Liver (tissue), 9 donors: ENCODE results near the gene GABBR2. TPM values are rescaled to one million over a fixed set of nuclear protein-coding genes. Genes with fewer than 3 reads are reported as not detected.

Experiments used
- DNase-seq: peaks from one replicate; pipeline ENCODE4 v3.0.0-alpha.2; 2017; ENCODE audit warnings: low spot score
- H3K27ac ChIP-seq, 2 donors: one replicate each; pipeline ENCODE4 v1.7.0; 2013; ENCODE audit warnings: inconsistent platforms in 2 of 2, low read length in 2 of 2, control low read depth in 1 of 2, low read depth in 1 of 2, mild to moderate bottlenecking in 1 of 2
- H3K27me3 ChIP-seq, 4 donors: one replicate each; pipeline versions ENCODE4 v1.6.1 to v1.7.0; 2013; ENCODE audit warnings: low read length in 3 of 4, inconsistent platforms in 1 of 4, mild to moderate bottlenecking in 1 of 4, moderate library complexity in 1 of 4; ENCODE audit not compliant: control insufficient read depth in 4 of 4, insufficient read depth in 4 of 4
- H3K36me3 ChIP-seq, 4 donors: one replicate each; pipeline versions ENCODE4 v1.6.1 to v1.7.0; 2013; ENCODE audit warnings: low read length in 3 of 4, mild to moderate bottlenecking in 3 of 4, low read depth in 1 of 4, moderate library complexity in 1 of 4; ENCODE audit not compliant: control insufficient read depth in 4 of 4, insufficient read depth in 3 of 4
- H3K4me1 ChIP-seq, 4 donors: one replicate each; pipeline versions ENCODE4 v1.6.1 to v1.7.0; 2013; ENCODE audit warnings: low read length in 3 of 4, mild to moderate bottlenecking in 3 of 4, moderate library complexity in 1 of 4; ENCODE audit not compliant: control insufficient read depth in 4 of 4, insufficient read depth in 4 of 4
- H3K4me3 ChIP-seq, 3 donors: one replicate each; pipeline versions ENCODE4 v1.6.1 to v1.7.0; 2013; ENCODE audit warnings: low read length in 3 of 3, control low read depth in 1 of 3, low read depth in 1 of 3, mild to moderate bottlenecking in 1 of 3
- H3K9ac ChIP-seq, 2 donors: one replicate each; pipeline ENCODE4 v1.7.0; 2013; ENCODE audit warnings: low read length in 2 of 2, mild to moderate bottlenecking in 2 of 2, moderate library complexity in 2 of 2, control low read depth in 1 of 2, low read depth in 1 of 2
- H3K9me3 ChIP-seq, 4 donors: one replicate each; pipeline versions ENCODE4 v1.6.1 to v1.7.0; 2013; ENCODE audit warnings: low read length in 3 of 4; ENCODE audit not compliant: control insufficient read depth in 4 of 4
- EGR1 ChIP-seq, 2 donors: IDR thresholded peaks; 2 replicates each; pipeline ENCODE4 v1.6.1; 2016 to 2018; ENCODE audit warnings: antibody characterized with exemption in 2 of 2, low read depth in 2 of 2
- FOXA1 ChIP-seq: IDR thresholded peaks from 2 replicates; pipeline ENCODE4 v1.6.1; 2016; ENCODE audit warnings: antibody characterized with exemption
- HNF4A ChIP-seq, 2 donors: conservative IDR thresholded peaks; 2 replicates each; pipeline ENCODE4 v1.6.1; 2016; ENCODE audit warnings: antibody characterized with exemption in 2 of 2, mild to moderate bottlenecking in 2 of 2
- HNF4G ChIP-seq: IDR thresholded peaks from 2 replicates; pipeline ENCODE4 v1.6.1; 2016; ENCODE audit warnings: antibody characterized with exemption
- JUND ChIP-seq, 2 donors: IDR thresholded peaks; 2 replicates each; pipeline ENCODE4 v1.6.1; 2016; ENCODE audit warnings: antibody characterized with exemption in 2 of 2
- NR2F2 ChIP-seq: IDR thresholded peaks from 2 replicates; pipeline ENCODE4 v1.6.1; 2016; ENCODE audit warnings: antibody characterized with exemption
- RXRA ChIP-seq, 2 donors: IDR thresholded peaks; 2 replicates each; pipeline ENCODE4 v1.6.1; 2017 to 2018; ENCODE audit warnings: antibody characterized with exemption in 2 of 2, mild to moderate bottlenecking in 1 of 2
- TAF1 ChIP-seq: conservative IDR thresholded peaks from 2 replicates; pipeline ENCODE4 v1.6.1; 2016; ENCODE audit warnings: antibody characterized with exemption, mild to moderate bottlenecking
- YY1 ChIP-seq: IDR thresholded peaks from 2 replicates; pipeline ENCODE4 v1.6.1; 2016; ENCODE audit warnings: antibody characterized with exemption, mild to moderate bottlenecking
- WGBS: extraction: QIAGEN DNeasy Blood & Tissue Kit; methylation state at CpG from one replicate; pipeline ENCODE4 v1.1.7; 2013; 5-methylcytosine and 5-hydroxymethylcytosine counted together
- polyA plus RNA-seq, 2 donors: library from polyadenylated mRNA; stranded (reverse) in 1 of 2; unstranded in 1 of 2; fragments of 200-250 nt in 1 of 2; fragments of >200 nt in 1 of 2; fragmentation: Nextera tagmentation in 1 of 2; extraction: Ambion mirVana in 1 of 2; gene quantifications; one replicate each; pipeline versions ENCODE4 v1.2.1 to v1.2.3, GENCODE V29; 2013 to 2015
- total RNA-seq, 2 donors: library from RNA; depleted of rRNA; stranded (reverse); fragments of >200 nt; gene quantifications; one replicate each; pipeline ENCODE4 v1.2.3, GENCODE V29; 2014
- TF ChIP-seq, protein P1 (sequence below): IDR thresholded peaks from 2 replicates; pipeline ENCODE4 v1.6.1; 2016; ENCODE audit warnings: antibody characterized with exemption
- TF ChIP-seq, protein P2 (sequence below): IDR thresholded peaks from 2 replicates; pipeline ENCODE4 v1.6.1; 2016; ENCODE audit warnings: antibody characterized with exemption
- TF ChIP-seq, protein P3 (sequence below): fragments of 150-350 bp; IDR thresholded peaks from 2 replicates; pipeline ENCODE4 v1.5.1; 2017; ENCODE audit warnings: improper control_type of control experiment, low read depth, low read length; ENCODE audit not compliant: missing input control
- TF ChIP-seq, protein P4 (sequence below): IDR thresholded peaks from 2 replicates; pipeline ENCODE4 v1.6.1; 2016; ENCODE audit warnings: antibody characterized with exemption
- donor health status: healthy.
- donor health status: healthy.
- donor health status: healthy.
- donor health status: healthy.
- donor health status: healthy.

Gene GABBR2
- total and polyA plus RNA-seq, 4 donors = 0.03 to 0.23 (median 0.08) TPM; not detected in 1

DNA sequence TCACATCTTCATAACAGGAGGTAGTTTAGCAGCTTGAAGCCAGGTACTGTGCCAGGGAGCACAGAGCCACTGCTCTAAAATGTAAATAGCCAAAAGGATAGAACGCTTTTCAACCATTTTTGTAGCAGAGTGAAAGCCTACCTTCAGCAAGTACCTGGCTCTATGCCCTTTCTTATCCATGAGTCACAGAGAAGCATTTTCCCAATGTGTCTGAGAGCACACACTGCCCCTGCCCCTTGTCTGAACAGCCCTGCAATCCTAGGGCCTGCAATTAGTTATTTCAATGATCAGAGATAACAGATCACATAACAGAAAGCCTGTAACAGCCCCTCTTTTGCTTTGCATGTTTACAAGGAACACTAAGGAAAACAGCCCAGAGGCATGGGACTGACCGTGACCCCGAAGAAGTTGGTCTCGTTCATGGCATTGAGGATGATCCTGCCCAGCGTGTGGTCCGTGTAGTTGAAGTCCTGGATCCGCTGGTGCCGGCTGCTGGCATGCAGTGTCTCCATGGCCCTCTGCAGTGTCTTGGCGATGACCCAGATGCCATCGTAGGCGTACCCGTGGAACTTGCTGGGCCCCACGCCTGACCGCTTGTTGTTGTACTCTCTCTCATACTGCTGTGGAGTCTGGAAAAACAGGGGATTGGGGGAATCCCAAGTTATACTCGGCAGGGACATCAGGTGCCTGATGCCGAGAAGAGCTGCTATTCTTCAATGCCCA lies 255.0 kb downstream of the GABBR2 start:
- TF ChIP-seq JUND (IDR thresholded peaks at IDR 0.05) (no peak), YY1 (no peak), HNF4G (no peak), TAF1 (no peak), HNF4A (conservative IDR thresholded peaks at IDR 0.05) (no peak), EGR1 (IDR thresholded peaks at IDR 0.05; ENCODE audit: low read depth in 2 of 2) (no peak), RXRA (IDR thresholded peaks at IDR 0.05) (no peak), NR2F2 (no peak)
- TF ChIP-seq, protein P1, sequence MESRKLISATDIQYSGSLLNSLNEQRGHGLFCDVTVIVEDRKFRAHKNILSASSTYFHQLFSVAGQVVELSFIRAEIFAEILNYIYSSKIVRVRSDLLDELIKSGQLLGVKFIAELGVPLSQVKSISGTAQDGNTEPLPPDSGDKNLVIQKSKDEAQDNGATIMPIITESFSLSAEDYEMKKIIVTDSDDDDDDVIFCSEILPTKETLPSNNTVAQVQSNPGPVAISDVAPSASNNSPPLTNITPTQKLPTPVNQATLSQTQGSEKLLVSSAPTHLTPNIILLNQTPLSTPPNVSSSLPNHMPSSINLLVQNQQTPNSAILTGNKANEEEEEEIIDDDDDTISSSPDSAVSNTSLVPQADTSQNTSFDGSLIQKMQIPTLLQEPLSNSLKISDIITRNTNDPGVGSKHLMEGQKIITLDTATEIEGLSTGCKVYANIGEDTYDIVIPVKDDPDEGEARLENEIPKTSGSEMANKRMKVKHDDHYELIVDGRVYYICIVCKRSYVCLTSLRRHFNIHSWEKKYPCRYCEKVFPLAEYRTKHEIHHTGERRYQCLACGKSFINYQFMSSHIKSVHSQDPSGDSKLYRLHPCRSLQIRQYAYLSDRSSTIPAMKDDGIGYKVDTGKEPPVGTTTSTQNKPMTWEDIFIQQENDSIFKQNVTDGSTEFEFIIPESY = no peak
- TF ChIP-seq, protein P2, sequence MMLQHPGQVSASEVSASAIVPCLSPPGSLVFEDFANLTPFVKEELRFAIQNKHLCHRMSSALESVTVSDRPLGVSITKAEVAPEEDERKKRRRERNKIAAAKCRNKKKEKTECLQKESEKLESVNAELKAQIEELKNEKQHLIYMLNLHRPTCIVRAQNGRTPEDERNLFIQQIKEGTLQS = no peak
- TF ChIP-seq, protein P3, sequence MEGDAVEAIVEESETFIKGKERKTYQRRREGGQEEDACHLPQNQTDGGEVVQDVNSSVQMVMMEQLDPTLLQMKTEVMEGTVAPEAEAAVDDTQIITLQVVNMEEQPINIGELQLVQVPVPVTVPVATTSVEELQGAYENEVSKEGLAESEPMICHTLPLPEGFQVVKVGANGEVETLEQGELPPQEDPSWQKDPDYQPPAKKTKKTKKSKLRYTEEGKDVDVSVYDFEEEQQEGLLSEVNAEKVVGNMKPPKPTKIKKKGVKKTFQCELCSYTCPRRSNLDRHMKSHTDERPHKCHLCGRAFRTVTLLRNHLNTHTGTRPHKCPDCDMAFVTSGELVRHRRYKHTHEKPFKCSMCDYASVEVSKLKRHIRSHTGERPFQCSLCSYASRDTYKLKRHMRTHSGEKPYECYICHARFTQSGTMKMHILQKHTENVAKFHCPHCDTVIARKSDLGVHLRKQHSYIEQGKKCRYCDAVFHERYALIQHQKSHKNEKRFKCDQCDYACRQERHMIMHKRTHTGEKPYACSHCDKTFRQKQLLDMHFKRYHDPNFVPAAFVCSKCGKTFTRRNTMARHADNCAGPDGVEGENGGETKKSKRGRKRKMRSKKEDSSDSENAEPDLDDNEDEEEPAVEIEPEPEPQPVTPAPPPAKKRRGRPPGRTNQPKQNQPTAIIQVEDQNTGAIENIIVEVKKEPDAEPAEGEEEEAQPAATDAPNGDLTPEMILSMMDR = no peak
- no peaks in the 10 kb centered on the region for H3K4me1 ChIP-seq
- H3K36me3 ChIP-seq = no peaks in the 10 kb centered on the region
- WGBS = 93% methylated on average over 16 of the region's 16 CpGs
- no peaks in the 10 kb centered on the region for H3K9me3 ChIP-seq
- no peak for DNase-seq
- no peaks in the 10 kb centered on the region for H3K27me3 ChIP-seq
- H3K27ac ChIP-seq = no peak overlapping the region
- no peak overlapping the region for H3K4me3 ChIP-seq
- H3K9ac ChIP-seq = no peak overlapping the region

DNA sequence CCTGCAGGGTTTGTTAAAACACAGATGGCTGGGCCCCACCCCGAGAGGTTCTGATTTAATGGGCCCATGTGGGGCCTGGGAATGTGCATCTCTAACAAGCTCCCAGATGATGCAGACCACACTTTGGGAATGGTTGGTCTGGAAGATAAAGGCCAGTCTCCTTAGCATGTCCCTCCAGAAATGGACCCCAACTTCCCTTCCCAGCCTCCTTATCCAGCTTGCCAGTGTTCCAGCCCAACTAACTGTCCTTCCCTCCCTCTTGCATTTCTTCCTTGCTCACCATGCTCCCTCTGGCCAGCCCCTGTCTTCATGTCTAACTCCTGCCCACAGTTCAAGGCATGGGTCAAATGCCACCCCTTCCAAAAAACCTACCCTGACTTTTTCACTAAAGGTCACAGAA lies 257.2 kb downstream of the GABBR2 start:
- Histone ChIP-seq H3K36me3 (no peaks in the 10 kb centered on the region), H3K4me1 (no peaks in the 10 kb centered on the region), H3K27me3 (no peaks in the 10 kb centered on the region), H3K27ac (no peak overlapping the region), H3K4me3 (no peak overlapping the region), H3K9ac (no peak overlapping the region), H3K9me3 (no peaks in the 10 kb centered on the region)
- 82% methylated on average over 1 of the region's 1 CpG for WGBS
- DNase-seq = no peak
- TF ChIP-seq HNF4A (conservative IDR thresholded peaks at IDR 0.05) (no peak), FOXA1 (no peak)
- TF ChIP-seq, protein P1 = no peak
- TF ChIP-seq, protein P2 = no peak
- TF ChIP-seq, protein P4, sequence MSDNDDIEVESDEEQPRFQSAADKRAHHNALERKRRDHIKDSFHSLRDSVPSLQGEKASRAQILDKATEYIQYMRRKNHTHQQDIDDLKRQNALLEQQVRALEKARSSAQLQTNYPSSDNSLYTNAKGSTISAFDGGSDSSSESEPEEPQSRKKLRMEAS = no peak
